Keratinocyte (primary cell): ENCODE data around the gene PECR. TPM values are rescaled to one million over a fixed set of nuclear protein-coding genes. Genes with fewer than 3 reads are reported as not detected.

Experiments
- DNase-seq: peaks from one replicate; pipeline ENCODE4 v3.0.0-alpha.2; 2011; ENCODE audit warnings: low read depth, missing footprints, low spot score
- FAIRE-seq: peaks from 2 replicates; lab custom pipeline; 2011; peaks lifted over from hg19 to GRCh38; lab: Jason Lieb, UNC
- H2AFZ ChIP-seq: 2 replicates; pipeline ENCODE4 v1.6.0; 2012; ENCODE audit warnings: low read length, control low read depth, inconsistent platforms; ENCODE audit not compliant: control insufficient read depth
- H3K27ac ChIP-seq: 2 replicates; pipeline ENCODE4 v1.5.1; 2011; ENCODE audit warnings: low read length; ENCODE audit not compliant: control insufficient read depth, insufficient read depth
- H3K27me3 ChIP-seq: 3 replicates; pipeline ENCODE4 v1.6.0; 2011; ENCODE audit warnings: low read length; ENCODE audit not compliant: control insufficient read depth, insufficient read depth; ENCODE audit errors: extremely low read depth
- H3K36me3 ChIP-seq, 2 experiments: 2 replicates in 1 of 2; 3 replicates in 1 of 2; pipeline ENCODE4 v1.5.1; 2011; ENCODE audit warnings: low read length in 2 of 2, mild to moderate bottlenecking in 1 of 2; ENCODE audit not compliant: control insufficient read depth in 2 of 2, insufficient read depth in 2 of 2; ENCODE audit errors: extremely low read depth in 1 of 2
- H3K4me1 ChIP-seq: 3 replicates; pipeline ENCODE4 v1.5.1; 2011; ENCODE audit warnings: low read length; ENCODE audit not compliant: control insufficient read depth, insufficient read depth; ENCODE audit errors: extremely low read depth
- H3K4me2 ChIP-seq: 3 replicates; pipeline ENCODE4 v1.6.0; 2011; ENCODE audit warnings: low read depth, low read length; ENCODE audit not compliant: control insufficient read depth, insufficient read depth; ENCODE audit errors: extremely low read depth
- H3K4me3 ChIP-seq, 3 experiments: fragments of 200-600 bp in 1 of 3; sonication (generic) in 1 of 3; 2 replicates in 2 of 3; 3 replicates in 1 of 3; pipeline ENCODE4 v1.5.1; 2011 to 2016; ENCODE audit warnings: low read length in 3 of 3, mild to moderate bottlenecking in 3 of 3, control low read depth in 2 of 3, inconsistent platforms in 1 of 3, low read depth in 1 of 3, mixed read lengths in 1 of 3, mixed run types in 1 of 3, moderate library complexity in 1 of 3; ENCODE audit not compliant: control insufficient read depth in 2 of 3, insufficient read depth in 2 of 3; ENCODE audit errors: extremely low read depth in 1 of 3
- H3K79me2 ChIP-seq: 2 replicates; pipeline ENCODE4 v1.6.0; 2012; ENCODE audit warnings: low read length; ENCODE audit not compliant: control insufficient read depth, insufficient read depth
- H3K9ac ChIP-seq: 3 replicates; pipeline ENCODE4 v1.6.0; 2011; ENCODE audit warnings: low read length; ENCODE audit not compliant: control insufficient read depth, insufficient read depth; ENCODE audit errors: extremely low read depth
- H3K9me1 ChIP-seq: 3 replicates; pipeline ENCODE4 v1.6.0; 2011; ENCODE audit warnings: low read length; ENCODE audit not compliant: control insufficient read depth, insufficient read depth; ENCODE audit errors: extremely low read depth
- H3K9me3 ChIP-seq: 2 replicates; pipeline ENCODE4 v1.5.1; 2012; ENCODE audit warnings: low read depth, low read length; ENCODE audit not compliant: control insufficient read depth
- H4K20me1 ChIP-seq: 3 replicates; pipeline ENCODE4 v1.6.0; 2011; ENCODE audit warnings: low read length; ENCODE audit not compliant: control insufficient read depth, insufficient read depth; ENCODE audit errors: extremely low read depth
- CTCF ChIP-seq, 3 experiments: IDR thresholded peaks in 1 of 3; conservative IDR thresholded peaks in 1 of 3; optimal IDR thresholded peaks in 1 of 3; 2 replicates in 2 of 3; 3 replicates in 1 of 3; pipeline versions ENCODE3 to v1.5.1; 2011; ENCODE audit warnings: low read length in 3 of 3, mild to moderate bottlenecking in 3 of 3, moderate library complexity in 2 of 3, control low read depth in 1 of 3, inconsistent platforms in 1 of 3; ENCODE audit not compliant: insufficient read depth in 2 of 3; ENCODE audit errors: extremely low read depth in 1 of 3
- EZH2 ChIP-seq: IDR thresholded peaks from one replicate; pipeline ENCODE4 v1.6.1; 2012; ENCODE audit warnings: inconsistent platforms, mild to moderate bottlenecking, low read length, moderate library complexity
- dilution Hi-C: fragments of 300-500 bp; cut with MboI; formaldehyde crosslinking; loops from one replicate; pipeline ENCODE4 v1.7.0; 2020; ENCODE audit warnings: low sequenced_read_pairs; ENCODE audit not compliant: extremely low pct_ligation_motif_present
- polyA plus RNA-seq, 5 experiments: library from polyadenylated mRNA; depleted of rRNA in 3 of 5; stranded (reverse) in 3 of 5; stranded (forward) in 1 of 5; unstranded in 1 of 5; fragments of >200 nt; gene quantifications; 1 replicate in 1 of 5; 2 replicates in 3 of 5; 3 replicates in 1 of 5; pipeline versions ENCODE4 v1.2.1 to v1.2.3, GENCODE V29; 2011 to 2012; ENCODE audit warnings: missing spikeins in 2 of 5, low read depth in 1 of 5, low replicate concordance in 1 of 5

The PECR gene
- polyA plus RNA-seq, 1 donor (not counting 4 experiments of a cell fraction or from before 2014, with no cell fraction given): 12.0 TPM

GRCh38 chr2:216075510-216076485 is 5.8 kb downstream of the PECR start:
- no peaks in the 10 kb centered on the region for H3K9me1 ChIP-seq
- no peaks in the 10 kb centered on the region for H3K9me3 ChIP-seq
- no peak for TF ChIP-seq EZH2
- no peak for TF ChIP-seq CTCF (optimal IDR thresholded peaks at IDR 0.05 in 1 of 3, IDR thresholded peaks at IDR 0.05 in 1 of 3, conservative IDR thresholded peaks at IDR 0.05 in 1 of 3; ENCODE audit: extremely low read depth in 1 of 3, insufficient read depth in 2 of 3, low read length in 3 of 3)
- H4K20me1 ChIP-seq: no peaks in the 10 kb centered on the region
- no peaks in the 10 kb centered on the region for H3K36me3 ChIP-seq
- no peaks in the 10 kb centered on the region for H3K79me2 ChIP-seq
- no peak overlapping the region for H2AFZ ChIP-seq
- no peak overlapping the region for H3K9ac ChIP-seq
- no peaks in the 10 kb centered on the region for H3K4me1 ChIP-seq
- no peak overlapping the region for H3K27ac ChIP-seq
- no peak overlapping the region for H3K4me2 ChIP-seq
- no peak overlapping the region for H3K4me3 ChIP-seq
- dilution Hi-C loops: no loop called here
- DNase-seq (no peak), FAIRE-seq (no peak)
- no peaks in the 10 kb centered on the region for H3K27me3 ChIP-seq

GRCh38 chr2:216074794-216075193 is 6.8 kb downstream of the PECR start:
- Histone ChIP-seq H4K20me1 (no peaks in the 10 kb centered on the region), H3K9ac (no peak overlapping the region), H3K79me2 (no peaks in the 10 kb centered on the region), H3K27me3 (no peaks in the 10 kb centered on the region), H3K4me3 (no peak overlapping the region), H3K27ac (no peak overlapping the region), H2AFZ (no peak overlapping the region), H3K9me3 (no peaks in the 10 kb centered on the region), H3K9me1 (no peaks in the 10 kb centered on the region), H3K36me3 (no peaks in the 10 kb centered on the region), H3K4me1 (no peaks in the 10 kb centered on the region), H3K4me2 (no peak overlapping the region)
- DNase-seq (no peak), FAIRE-seq (no peak)
- dilution Hi-C loops: no loop called here
- TF ChIP-seq EZH2 (no peak), CTCF (optimal IDR thresholded peaks at IDR 0.05 in 1 of 3, IDR thresholded peaks at IDR 0.05 in 1 of 3, conservative IDR thresholded peaks at IDR 0.05 in 1 of 3; ENCODE audit: extremely low read depth in 1 of 3, insufficient read depth in 2 of 3, low read length in 3 of 3) (no peak)
